Fibroblast of mammary gland (primary cell): ENCODE data around the gene ACSS1.

ENCODE experiments used
- DNase-seq: peaks from one replicate; pipeline ENCODE4 v3.0.0-alpha.2; 2010; ENCODE audit warnings: low read depth
- H3K4me3 ChIP-seq: 2 replicates; pipeline ENCODE4 v1.5.1; 2011; ENCODE audit warnings: low read depth, mild to moderate bottlenecking, low read length, moderate library complexity; ENCODE audit not compliant: control insufficient read depth
- CTCF ChIP-seq: conservative IDR thresholded peaks from 2 replicates; pipeline ENCODE4 v1.5.1; 2011; ENCODE audit warnings: low read depth, low read length, inconsistent platforms; ENCODE audit not compliant: control insufficient read depth, insufficient read depth

ACSS1 gene

GRCh38 chr20:25031241-25031640, 26.7 kb downstream of the ACSS1 start:
- DNase-seq, result no peak
- no peak overlapping the region for H3K4me3 ChIP-seq
- no peak for TF ChIP-seq CTCF

- DNase-seq, result no peak
- no peak overlapping the region for H3K4me3 ChIP-seq
- no peak for TF ChIP-seq CTCF
Measured at GRCh38 chr20:25030649-25031207, 27.2 kb downstream of the ACSS1 start.

- no peak for TF ChIP-seq CTCF
- no peak for DNase-seq
- no peak overlapping the region for H3K4me3 ChIP-seq
Measured at GRCh38 chr20:25030007-25030648, 27.8 kb downstream of the ACSS1 start.

GRCh38 chr20:25025986-25026605, 31.8 kb downstream of the ACSS1 start:
- no peak for DNase-seq
- no peak overlapping the region for H3K4me3 ChIP-seq

GRCh38 chr20:25025091-25025861, 32.7 kb downstream of the ACSS1 start:
- H3K4me3 ChIP-seq, result no peak overlapping the region
- DNase-seq, result no peak
- TF ChIP-seq CTCF, result no peak

More at GRCh38 chr20:25025986-25026605, 31.8 kb downstream of the ACSS1 start:
- no peak for TF ChIP-seq CTCF

GRCh38 chr20:25024171-25024570, 33.8 kb downstream of the ACSS1 start:
- no peak overlapping the region for H3K4me3 ChIP-seq
- no peak for TF ChIP-seq CTCF
- DNase-seq, result no peak
